Adipose tissue (tissue), 3 donors: ENCODE data around the gene MAPK9. TPM values are rescaled to one million over a fixed set of nuclear protein-coding genes. Genes with fewer than 3 reads are reported as not detected.

ENCODE experiments used
- H3K27ac ChIP-seq: one replicate; pipeline ENCODE4 v1.5.1; 2013; ENCODE audit warnings: low read depth, low read length
- WGBS, 3 donors: extraction: QIAGEN DNeasy Blood & Tissue Kit; methylation state at CpG; one replicate each; pipeline ENCODE4 v1.1.7; 2013; 5-methylcytosine and 5-hydroxymethylcytosine counted together
- polyA plus RNA-seq, 3 donors: library from polyadenylated mRNA; stranded (reverse); fragments of 200-250 nt; gene quantifications; one replicate each; pipeline ENCODE4 v1.2.3, GENCODE V29; 2013
- donor health status: healthy with polysubstance abuse.
- donor health status: Bipolar disorder and iron deficiency.
- donor health status: healthy.

The MAPK9 gene
- polyA plus RNA-seq, 3 donors: 12.8 to 15.5 (median 15.3) TPM

- WGBS, 3 donors: 94 to 96% (median 95%) methylated on average over 7 of the region's 7 CpGs
Measured at GRCh38 chr5:180329138-180329435, 37.2 kb upstream of the MAPK9 start.

GRCh38 chr5:180328296-180329137 is 36.6 kb upstream of the MAPK9 start:
- no peak overlapping the region for H3K27ac ChIP-seq
- WGBS, 3 donors: 63 to 66% (median 65%) methylated on average over 31 of the region's 31 CpGs

More at GRCh38 chr5:180329138-180329435, 37.2 kb upstream of the MAPK9 start:
- no peak overlapping the region for H3K27ac ChIP-seq

GRCh38 chr5:180326989-180327565 is 35.2 kb upstream of the MAPK9 start:
- H3K27ac ChIP-seq: no peak overlapping the region
- 84 to 85% (median 84%) methylated on average over 10 of the region's 10 CpGs for WGBS, 3 donors

DNA sequence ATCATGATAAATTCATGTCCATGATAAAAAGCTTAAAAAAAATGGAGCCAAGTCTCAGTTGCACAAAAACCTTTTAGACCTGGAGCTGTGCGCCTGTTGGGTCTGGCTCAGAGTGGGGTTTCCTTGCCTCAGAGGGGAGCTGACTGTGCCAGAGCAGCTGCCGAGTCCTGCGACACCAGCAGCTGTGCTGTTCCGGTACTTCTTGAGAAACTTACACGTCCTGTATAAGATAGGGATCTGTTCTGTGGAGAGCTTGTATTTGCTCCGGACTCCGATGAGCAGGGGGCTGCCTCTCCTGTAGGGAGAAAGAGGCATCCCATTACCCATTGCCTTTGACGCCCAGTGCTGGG is 32.7 kb upstream of the MAPK9 start:
- H3K27ac ChIP-seq: no peak overlapping the region
- WGBS, 3 donors: 66 to 76% (median 70%) methylated on average over 8 of the region's 8 CpGs

GRCh38 chr5:180323941-180324600 is 32.2 kb upstream of the MAPK9 start:
- 59 to 66% (median 62%) methylated on average over 11 of the region's 11 CpGs for WGBS, 3 donors
- H3K27ac ChIP-seq: no peak overlapping the region

- WGBS, 3 donors: 80 to 90% (median 85%) methylated on average over 14 of the region's 14 CpGs
- no peak overlapping the region for H3K27ac ChIP-seq
Measured at GRCh38 chr5:180323160-180323559, 31.3 kb upstream of the MAPK9 start.

- 88 to 90% (median 89%) methylated on average over 22 to 23 of the region's 23 CpGs for WGBS, 3 donors
- no peak overlapping the region for H3K27ac ChIP-seq
Measured at GRCh38 chr5:180318456-180319089, 26.7 kb upstream of the MAPK9 start.

DNA sequence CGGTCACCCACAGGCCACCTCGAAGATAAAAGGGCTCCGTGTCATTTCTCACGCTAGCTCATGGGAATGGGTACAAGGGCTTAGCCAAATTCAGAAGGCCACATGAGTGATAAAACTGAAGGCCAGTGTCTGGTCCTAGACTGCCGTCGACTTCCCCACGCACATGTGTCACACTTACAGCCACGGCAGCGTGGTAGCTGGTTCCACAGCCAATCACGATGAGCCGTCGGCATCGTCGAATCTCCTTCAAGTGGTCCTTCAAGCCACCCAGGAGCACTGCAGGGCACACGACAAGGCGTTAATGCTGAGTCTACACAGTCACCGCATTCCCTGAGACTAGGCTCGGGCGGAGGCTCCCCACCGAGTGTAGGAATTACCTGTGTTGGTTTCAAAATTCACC is 24.7 kb upstream of the MAPK9 start:
- no peak overlapping the region for H3K27ac ChIP-seq
- WGBS, 3 donors: 93 to 95% (median 93%) methylated on average over 20 of the region's 20 CpGs

- WGBS, 3 donors: 56 to 70% (median 61%) methylated on average over 9 of the region's 9 CpGs
- H3K27ac ChIP-seq: no peak overlapping the region
Measured at GRCh38 chr5:180315762-180316212, 23.9 kb upstream of the MAPK9 start.

DNA sequence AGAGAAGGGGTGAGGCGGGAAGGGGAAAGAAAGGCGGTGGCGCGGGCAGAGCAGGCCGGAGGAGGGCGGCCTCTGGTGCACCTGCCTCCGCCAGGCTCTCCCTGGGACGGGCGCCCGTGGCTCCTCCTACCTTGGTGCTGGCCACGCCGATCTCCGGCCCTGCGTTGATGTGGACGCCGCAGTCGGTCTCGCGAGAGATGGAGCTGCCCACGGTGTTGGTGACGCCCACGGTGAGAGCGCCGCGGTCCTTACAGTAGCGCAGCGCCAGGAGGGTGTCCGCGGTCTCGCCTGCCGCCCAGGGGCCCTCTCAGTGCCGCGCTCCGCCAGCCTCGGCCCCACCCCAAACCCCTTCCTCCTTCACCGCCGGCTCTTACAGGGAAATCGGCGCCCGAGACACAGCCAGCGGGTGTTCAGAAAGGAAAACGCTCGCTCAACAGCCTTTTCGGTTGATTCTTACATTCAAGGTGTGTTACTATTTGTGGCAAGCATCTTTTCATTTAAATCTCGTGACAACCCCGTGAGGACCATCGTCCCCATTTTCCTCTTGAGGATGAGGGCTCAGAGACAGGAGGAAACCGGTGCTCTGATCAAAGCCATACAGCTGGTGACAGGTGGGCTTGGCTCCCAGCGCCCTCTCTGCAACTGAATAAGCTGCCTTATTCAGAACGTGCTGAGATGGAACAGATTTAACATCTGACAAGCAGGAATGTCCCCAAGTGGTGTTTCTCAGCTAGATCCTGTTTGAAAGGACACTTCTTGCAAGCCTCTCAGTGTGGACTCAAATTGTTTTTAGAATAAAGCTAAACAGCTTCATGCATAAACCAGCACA is 22.0 kb upstream of the MAPK9 start:
- H3K27ac ChIP-seq: no peak overlapping the region
- WGBS, 3 donors: 69 to 91% (median 72%) methylated on average over 50 of the region's 50 CpGs

DNA sequence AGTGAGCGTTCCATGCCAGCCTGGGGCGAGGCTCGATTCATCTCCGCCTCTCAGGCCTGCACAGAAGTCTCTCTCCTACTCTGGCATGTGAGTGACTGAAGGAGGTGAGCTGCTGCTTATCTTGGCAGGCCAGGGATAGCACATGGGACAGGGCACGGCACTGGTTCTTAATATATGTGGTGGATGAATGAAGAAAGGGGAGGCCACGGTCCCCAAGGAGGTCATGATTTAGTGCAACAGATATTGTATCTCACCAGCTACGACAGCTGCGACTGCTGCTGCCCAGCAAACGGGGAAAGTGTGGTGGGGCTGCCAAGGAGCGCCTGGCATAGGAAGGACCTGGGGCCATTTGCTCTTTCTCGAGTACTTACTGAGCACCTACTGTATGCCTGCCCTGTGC is 19.3 kb upstream of the MAPK9 start:
- no peak overlapping the region for H3K27ac ChIP-seq
- WGBS, 3 donors: 84 to 94% (median 90%) methylated on average over 11 of the region's 11 CpGs

DNA sequence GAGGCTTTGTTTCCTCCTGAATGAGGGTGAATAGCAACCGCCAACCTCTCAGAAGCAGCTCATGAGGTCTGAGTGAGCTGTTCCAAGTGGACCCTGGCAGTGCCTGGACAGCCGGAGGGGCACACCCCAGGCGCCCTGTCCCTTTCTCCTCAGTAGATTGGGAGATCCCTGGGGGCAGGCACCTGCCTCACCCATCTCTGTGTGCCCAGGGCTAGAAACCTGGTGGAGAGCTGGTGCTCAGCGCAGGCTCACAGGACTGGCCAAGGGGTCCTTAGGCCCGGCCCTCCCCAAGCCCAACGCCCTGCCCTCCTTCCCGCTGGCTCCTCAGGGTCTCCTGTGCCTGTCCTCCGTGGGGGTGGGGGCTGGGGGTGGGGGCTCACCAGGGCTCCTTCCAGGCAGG is 14.9 kb upstream of the MAPK9 start:
- H3K27ac ChIP-seq: no peak overlapping the region
- WGBS, 3 donors: 85 to 89% (median 86%) methylated on average over 8 of the region's 8 CpGs

GRCh38 chr5:180305481-180305880 is 13.6 kb upstream of the MAPK9 start:
- WGBS, 3 donors: 87 to 91% (median 90%) methylated on average over 12 of the region's 12 CpGs
- H3K27ac ChIP-seq: no peak overlapping the region

DNA sequence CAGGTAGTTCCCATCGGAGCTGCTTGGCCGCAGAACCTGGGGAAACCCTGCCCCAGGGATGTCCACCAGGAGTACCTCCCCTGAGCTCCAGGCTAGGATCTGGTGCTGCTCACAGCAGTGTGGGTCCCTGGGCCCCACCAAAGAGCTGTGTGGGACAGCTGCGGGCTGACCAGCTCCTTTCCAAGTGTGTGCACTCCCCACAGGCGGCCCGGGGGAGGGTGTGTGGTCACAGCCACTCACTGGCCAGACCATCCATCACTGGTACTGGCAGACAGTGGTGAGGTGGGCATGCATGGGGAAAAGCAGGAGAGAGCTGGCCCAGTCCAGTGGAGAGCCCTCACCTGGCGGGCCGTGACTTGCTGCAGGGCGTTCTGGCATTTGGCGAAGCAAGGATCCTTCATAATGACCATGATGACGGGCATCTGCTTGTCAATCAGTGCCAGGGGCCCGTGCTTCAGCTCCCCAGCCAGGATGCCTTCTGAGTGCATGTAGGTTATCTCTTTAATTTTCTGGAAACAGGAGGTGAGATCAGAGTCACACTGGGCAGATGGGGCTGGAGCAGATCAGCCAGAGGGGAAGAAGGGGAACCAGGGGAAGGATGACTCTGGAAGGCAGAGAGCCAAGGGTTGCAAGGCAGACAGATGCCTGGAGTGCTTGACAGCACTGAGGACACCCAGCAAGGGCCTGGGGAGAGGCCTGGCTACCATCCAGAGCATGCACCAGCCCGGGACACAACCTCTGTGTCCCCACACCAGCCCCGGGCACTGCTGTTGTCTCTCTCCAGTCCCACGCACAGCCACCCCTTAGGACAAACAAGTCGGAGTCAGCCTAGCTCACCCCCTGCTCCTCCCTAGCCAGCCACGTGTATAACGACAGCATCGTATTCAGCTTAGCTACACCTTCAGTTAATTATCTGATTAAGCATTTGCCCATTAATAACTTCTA is 12.8 kb upstream of the MAPK9 start:
- WGBS, 3 donors: 85 to 88% (median 86%) methylated on average over 18 of the region's 18 CpGs
- H3K27ac ChIP-seq: no peak overlapping the region

GRCh38 chr5:180304016-180304292 is 12.1 kb upstream of the MAPK9 start:
- no peak overlapping the region for H3K27ac ChIP-seq
- 87 to 90% (median 88%) methylated on average over 4 of the region's 4 CpGs for WGBS, 3 donors

GRCh38 chr5:180303226-180304015 is 11.5 kb upstream of the MAPK9 start:
- WGBS, 3 donors: 87 to 91% (median 87%) methylated on average over 17 of the region's 17 CpGs

DNA sequence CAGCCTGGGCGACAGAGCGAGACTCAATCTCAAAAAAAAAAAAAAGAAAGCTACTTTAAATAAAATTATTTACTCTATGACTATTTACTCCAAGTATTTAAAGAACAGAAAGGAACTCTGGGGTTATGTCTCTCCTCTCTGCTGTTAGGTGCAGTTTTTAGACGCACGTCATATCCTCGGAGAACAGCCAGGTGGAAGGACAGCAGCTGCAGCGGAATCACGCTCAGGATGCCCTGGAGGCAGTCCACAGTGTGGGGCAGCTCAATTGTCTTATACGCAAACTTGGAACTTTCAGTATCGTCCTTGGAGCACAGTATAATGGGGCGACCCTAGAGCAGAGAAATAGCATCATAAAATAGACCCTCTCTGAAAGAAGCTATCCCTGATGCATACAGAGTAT is 10.4 kb upstream of the MAPK9 start:
- WGBS, 3 donors: 90 to 94% (median 91%) methylated on average over 10 of the region's 10 CpGs

More at GRCh38 chr5:180303226-180304015, 11.5 kb upstream of the MAPK9 start:
- H3K27ac ChIP-seq: no peak overlapping the region

More for the DNA sequence above, 10.4 kb upstream of the MAPK9 start:
- no peak overlapping the region for H3K27ac ChIP-seq
